ENCODE measurements around the gene MRPS24. TPM values are rescaled to one million over a fixed set of nuclear protein-coding genes. Genes with fewer than 3 reads are reported as not detected.

MRPS24 gene
- total RNA-seq, 1 donor from 2014 or later: 101 TPM

DNA sequence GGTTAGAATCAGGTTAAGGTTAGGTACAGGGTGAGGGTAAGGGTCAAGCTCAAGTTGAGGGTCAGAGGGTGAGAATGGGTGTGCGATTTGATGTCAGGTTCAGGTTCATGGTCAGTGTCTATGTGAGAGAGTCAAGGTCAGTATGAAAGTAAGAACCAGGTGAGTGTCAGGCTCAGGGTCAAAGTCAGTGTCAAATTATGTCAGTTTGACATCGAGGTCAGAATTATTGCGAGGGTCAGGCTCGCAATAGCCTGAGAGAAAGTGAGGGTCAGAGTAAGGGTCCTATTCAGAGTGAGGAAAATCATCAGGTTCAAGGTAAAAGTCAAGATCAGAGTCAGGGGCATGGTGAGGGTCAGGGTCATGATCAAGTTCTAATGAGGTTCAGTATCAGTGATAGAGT, 13.0 kb downstream of the MRPS24 start:
- Mint-ChIP-seq H3K27me3 (peaks cover 3% of the 10 kb centered on the region), H3K4me1 (ENCODE audit: unreplicated experiment) (no peaks in the 10 kb centered on the region), H3K27ac (no peak overlapping the region), H3K36me3 (no peaks in the 10 kb centered on the region), H3K4me3 (no peak overlapping the region), H3K9me3 (no peaks in the 10 kb centered on the region)
- TF ChIP-seq, protein P1, sequence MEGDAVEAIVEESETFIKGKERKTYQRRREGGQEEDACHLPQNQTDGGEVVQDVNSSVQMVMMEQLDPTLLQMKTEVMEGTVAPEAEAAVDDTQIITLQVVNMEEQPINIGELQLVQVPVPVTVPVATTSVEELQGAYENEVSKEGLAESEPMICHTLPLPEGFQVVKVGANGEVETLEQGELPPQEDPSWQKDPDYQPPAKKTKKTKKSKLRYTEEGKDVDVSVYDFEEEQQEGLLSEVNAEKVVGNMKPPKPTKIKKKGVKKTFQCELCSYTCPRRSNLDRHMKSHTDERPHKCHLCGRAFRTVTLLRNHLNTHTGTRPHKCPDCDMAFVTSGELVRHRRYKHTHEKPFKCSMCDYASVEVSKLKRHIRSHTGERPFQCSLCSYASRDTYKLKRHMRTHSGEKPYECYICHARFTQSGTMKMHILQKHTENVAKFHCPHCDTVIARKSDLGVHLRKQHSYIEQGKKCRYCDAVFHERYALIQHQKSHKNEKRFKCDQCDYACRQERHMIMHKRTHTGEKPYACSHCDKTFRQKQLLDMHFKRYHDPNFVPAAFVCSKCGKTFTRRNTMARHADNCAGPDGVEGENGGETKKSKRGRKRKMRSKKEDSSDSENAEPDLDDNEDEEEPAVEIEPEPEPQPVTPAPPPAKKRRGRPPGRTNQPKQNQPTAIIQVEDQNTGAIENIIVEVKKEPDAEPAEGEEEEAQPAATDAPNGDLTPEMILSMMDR (conservative IDR thresholded peaks at IDR 0.05): no peak
- DNase-seq (ENCODE audit: extremely low spot score, unreplicated experiment): no peak

DNA sequence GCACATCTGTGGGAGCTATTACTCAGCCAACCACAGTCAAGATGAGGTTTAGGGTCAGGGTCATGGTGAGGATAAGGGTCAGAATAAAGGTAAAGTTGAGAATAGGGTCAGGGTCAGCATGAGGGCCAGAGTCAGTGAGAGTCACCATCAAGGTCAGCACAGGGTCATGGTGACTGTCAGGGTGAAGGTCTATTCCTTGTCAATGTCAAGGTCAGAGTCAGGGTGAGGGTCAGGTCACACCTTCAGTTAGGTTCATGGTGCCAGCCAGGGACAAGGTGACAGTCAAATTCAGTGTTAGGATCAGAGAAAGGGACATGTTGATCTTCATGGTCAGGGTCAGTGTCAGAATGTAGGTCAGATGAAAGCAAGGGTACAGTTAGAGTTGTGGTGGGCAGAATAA, 14.1 kb downstream of the MRPS24 start:
- no peak for DNase-seq (ENCODE audit: extremely low spot score, unreplicated experiment)
- no peaks in the 10 kb centered on the region for H3K9me3 Mint-ChIP-seq
- H3K27ac Mint-ChIP-seq: no peak overlapping the region
- TF ChIP-seq, protein P1 (conservative IDR thresholded peaks at IDR 0.05): no peak
- no peaks in the 10 kb centered on the region for H3K36me3 Mint-ChIP-seq
- H3K27me3 Mint-ChIP-seq: no peaks in the 10 kb centered on the region
- no peaks in the 10 kb centered on the region for H3K4me1 Mint-ChIP-seq (ENCODE audit: unreplicated experiment)
- H3K4me3 Mint-ChIP-seq: no peak overlapping the region

- Mint-ChIP-seq H3K9me3 (no peaks in the 10 kb centered on the region), H3K36me3 (no peaks in the 10 kb centered on the region), H3K27ac (no peak overlapping the region), H3K4me1 (ENCODE audit: unreplicated experiment) (no peaks in the 10 kb centered on the region), H3K4me3 (no peak overlapping the region), H3K27me3 (no peaks in the 10 kb centered on the region)
- TF ChIP-seq, protein P1 (conservative IDR thresholded peaks at IDR 0.05): no peak
- DNase-seq (ENCODE audit: extremely low spot score, unreplicated experiment): no peak
Measured at GRCh38 chr7:43851805-43852204, 17.5 kb downstream of the MRPS24 start.

DNA sequence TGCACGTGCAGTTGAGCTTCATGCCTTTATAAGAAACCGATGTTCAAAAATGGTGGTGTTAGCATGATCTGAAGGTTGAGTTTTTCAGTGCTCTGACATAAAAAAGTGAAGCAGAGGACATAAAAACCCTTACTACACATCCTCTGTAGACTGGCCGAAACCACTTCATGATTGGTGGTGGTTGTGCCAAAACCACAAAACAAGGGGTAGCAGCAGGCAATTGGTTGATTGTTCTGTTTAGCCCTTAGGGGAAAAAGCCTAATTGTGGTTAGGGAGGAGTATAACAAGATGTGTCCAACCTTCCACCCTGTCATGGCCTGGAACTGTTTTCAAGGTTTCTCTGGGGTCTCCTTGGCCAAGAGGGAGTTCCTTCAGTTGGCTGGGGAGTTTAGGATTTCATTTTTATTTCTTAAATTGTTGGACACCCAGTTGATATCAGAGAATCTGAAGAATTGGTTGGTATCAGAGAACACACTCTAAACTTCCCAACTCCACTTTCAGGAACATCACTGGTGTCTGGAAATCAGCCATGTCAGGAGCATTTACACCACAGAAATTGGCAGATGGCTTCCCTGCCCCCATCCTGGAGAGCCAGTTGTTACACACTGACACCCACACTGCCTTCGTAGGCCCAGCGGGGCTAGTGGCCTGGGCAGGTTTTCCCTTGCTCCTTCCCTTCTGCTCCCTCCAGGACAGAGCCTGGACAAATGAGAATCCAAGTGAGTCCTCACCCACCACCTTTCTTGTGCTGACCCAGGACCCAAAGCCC, 18.8 kb downstream of the MRPS24 start:
- no peak overlapping the region for H3K27ac Mint-ChIP-seq
- H3K36me3 Mint-ChIP-seq: no peaks in the 10 kb centered on the region
- TF ChIP-seq, protein P1 (conservative IDR thresholded peaks at IDR 0.05): no peak
- H3K9me3 Mint-ChIP-seq: no peaks in the 10 kb centered on the region
- no peak overlapping the region for H3K4me3 Mint-ChIP-seq
- H3K4me1 Mint-ChIP-seq (ENCODE audit: unreplicated experiment): no peaks in the 10 kb centered on the region
- DNase-seq (ENCODE audit: extremely low spot score, unreplicated experiment): no peak
- no peaks in the 10 kb centered on the region for H3K27me3 Mint-ChIP-seq

DNA sequence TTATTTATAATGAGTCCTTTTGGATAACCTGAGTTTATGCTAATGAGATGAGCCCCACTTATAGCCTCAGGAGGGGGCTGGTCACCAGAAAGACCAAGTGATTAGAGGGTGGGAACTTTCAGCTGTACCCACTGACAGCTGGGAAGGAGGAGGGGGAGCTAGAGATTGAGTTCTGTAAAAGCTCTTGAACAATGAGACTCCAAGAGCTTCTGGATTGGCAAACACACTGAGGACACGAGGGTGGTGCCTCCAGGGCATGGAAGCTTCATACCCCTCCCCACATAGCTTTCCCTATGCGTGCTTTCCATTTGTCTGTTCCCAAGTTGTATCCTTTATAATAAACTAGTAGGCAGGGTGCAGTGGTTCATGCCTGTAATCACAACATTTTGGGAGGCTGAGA, 20.3 kb downstream of the MRPS24 start:
- TF ChIP-seq, protein P1 (conservative IDR thresholded peaks at IDR 0.05): no peak
- no peaks in the 10 kb centered on the region for H3K27me3 Mint-ChIP-seq
- H3K4me1 Mint-ChIP-seq (ENCODE audit: unreplicated experiment): no peaks in the 10 kb centered on the region
- no peaks in the 10 kb centered on the region for H3K36me3 Mint-ChIP-seq
- no peaks in the 10 kb centered on the region for H3K9me3 Mint-ChIP-seq
- DNase-seq (ENCODE audit: extremely low spot score, unreplicated experiment): no peak
- H3K27ac Mint-ChIP-seq: no peak overlapping the region
- no peak overlapping the region for H3K4me3 Mint-ChIP-seq

Measured in type B pancreatic cell (in vitro differentiated cells).